Lower lobe of right lung (tissue), 2 donors: ENCODE data around the gene FAM228B. TPM values are rescaled to one million over a fixed set of nuclear protein-coding genes. Genes with fewer than 3 reads are reported as not detected.

Experiments used
- ATAC-seq, 2 donors: fragments of 200-7000 bp; cut with Tn5 transposase; one replicate each; pipeline ENCODE4 v1.9.1; 2020 to 2022; ENCODE audit warnings: mild to moderate bottlenecking in 2 of 2, moderate library complexity in 2 of 2
- DNase-seq: peaks from one replicate; pipeline ENCODE4 v3.0.0-alpha.2; 2020
- H3K27ac ChIP-seq: fragments of 200-600 bp; one replicate; pipeline ENCODE4 v1.8.0; 2022
- H3K27me3 ChIP-seq: fragments of 200-600 bp; one replicate; pipeline ENCODE4 v1.8.0; 2022; ENCODE audit warnings: low read depth
- H3K36me3 ChIP-seq: fragments of 200-600 bp; one replicate; pipeline ENCODE4 v1.8.0; 2022; ENCODE audit warnings: mild to moderate bottlenecking
- H3K4me1 ChIP-seq: fragments of 200-600 bp; one replicate; pipeline ENCODE4 v1.8.0; 2022
- H3K4me3 ChIP-seq: fragments of 200-600 bp; one replicate; pipeline ENCODE4 v1.8.0; 2022; ENCODE audit warnings: mild to moderate bottlenecking
- H3K9me3 ChIP-seq: fragments of 200-600 bp; one replicate; pipeline ENCODE4 v1.8.0; 2022
- intact Hi-C: fragments of 100-400 bp; cut with DNase I; formaldehyde crosslinking; loops from one replicate; pipeline ENCODE4 v1.11.0; 2022
- total RNA-seq: library from RNA; stranded (reverse); fragmentation: NEBNext Ultra II Directional; extraction: Animal tissue kit (Norgen Biotek cat#: 25700); gene quantifications from one replicate; pipeline ENCODE4 v1.2.1, GENCODE V29; 2021
- TF ChIP-seq, protein P1 (sequence below): fragments of 200-600 bp; IDR thresholded peaks from one replicate; pipeline ENCODE4 v1.8.0; 2022; ENCODE audit warnings: antibody characterized with exemption, mild to moderate bottlenecking
- donor health status: DM: no; HTN: yes; CAD: no; lungs with severe emphysema.

FAM228B gene
- total RNA-seq, 1 donor from 2014 or later, result 25.4 TPM

DNA sequence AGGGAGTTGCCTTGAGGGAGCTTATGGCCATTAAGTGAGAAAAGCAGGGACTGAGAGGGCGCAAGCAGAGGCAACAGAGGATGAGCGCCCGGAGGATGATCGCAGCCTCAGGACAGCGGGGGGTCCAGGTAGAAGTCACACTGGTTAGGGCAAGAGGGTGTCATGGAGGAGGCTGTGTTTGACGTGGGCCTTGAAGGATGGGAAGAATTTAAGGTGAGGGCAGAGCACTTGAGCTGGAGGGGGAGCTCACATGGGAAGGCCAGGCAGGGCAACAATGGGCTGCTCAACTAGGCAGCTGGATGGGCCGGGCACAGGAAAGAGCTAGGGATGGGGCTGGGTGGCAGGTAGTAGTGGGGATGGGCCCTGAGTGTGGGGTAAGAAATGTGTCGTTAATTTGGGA is 83.4 kb downstream of the FAM228B start:
- Histone ChIP-seq H3K4me3 (no peak overlapping the region), H3K36me3 (peaks cover 94% of the 10 kb centered on the region), H3K4me1 (no peaks in the 10 kb centered on the region), H3K27ac (no peak overlapping the region), H3K27me3 (no peaks in the 10 kb centered on the region), H3K9me3 (no peaks in the 10 kb centered on the region)
- intact Hi-C loops, result no loop called here
- ATAC-seq, result no peak
- no peak for DNase-seq
- TF ChIP-seq, protein P1, sequence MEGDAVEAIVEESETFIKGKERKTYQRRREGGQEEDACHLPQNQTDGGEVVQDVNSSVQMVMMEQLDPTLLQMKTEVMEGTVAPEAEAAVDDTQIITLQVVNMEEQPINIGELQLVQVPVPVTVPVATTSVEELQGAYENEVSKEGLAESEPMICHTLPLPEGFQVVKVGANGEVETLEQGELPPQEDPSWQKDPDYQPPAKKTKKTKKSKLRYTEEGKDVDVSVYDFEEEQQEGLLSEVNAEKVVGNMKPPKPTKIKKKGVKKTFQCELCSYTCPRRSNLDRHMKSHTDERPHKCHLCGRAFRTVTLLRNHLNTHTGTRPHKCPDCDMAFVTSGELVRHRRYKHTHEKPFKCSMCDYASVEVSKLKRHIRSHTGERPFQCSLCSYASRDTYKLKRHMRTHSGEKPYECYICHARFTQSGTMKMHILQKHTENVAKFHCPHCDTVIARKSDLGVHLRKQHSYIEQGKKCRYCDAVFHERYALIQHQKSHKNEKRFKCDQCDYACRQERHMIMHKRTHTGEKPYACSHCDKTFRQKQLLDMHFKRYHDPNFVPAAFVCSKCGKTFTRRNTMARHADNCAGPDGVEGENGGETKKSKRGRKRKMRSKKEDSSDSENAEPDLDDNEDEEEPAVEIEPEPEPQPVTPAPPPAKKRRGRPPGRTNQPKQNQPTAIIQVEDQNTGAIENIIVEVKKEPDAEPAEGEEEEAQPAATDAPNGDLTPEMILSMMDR, result no peak

DNA sequence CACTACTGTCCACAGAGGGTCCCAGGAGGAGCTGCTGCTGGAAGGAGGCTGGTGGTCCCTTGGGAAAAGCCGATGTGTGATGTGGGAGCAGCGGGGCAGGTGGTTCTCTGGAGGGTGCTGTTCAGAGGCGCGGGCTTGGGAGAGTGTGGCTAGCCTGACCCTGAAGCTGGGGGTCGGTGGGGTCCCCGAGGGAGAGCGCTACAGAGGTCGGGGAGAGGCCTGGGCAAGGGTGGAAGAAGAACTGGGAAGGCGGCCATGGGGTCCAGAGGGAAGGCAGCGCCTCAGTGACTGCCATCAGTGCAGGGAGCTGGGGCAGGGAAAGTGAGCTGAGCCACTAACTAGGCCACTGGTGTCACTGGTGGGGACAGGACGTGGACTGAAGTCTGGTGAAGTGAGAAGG is 84.1 kb downstream of the FAM228B start:
- Histone ChIP-seq H3K9me3 (no peaks in the 10 kb centered on the region), H3K27ac (no peak overlapping the region)

DNA sequence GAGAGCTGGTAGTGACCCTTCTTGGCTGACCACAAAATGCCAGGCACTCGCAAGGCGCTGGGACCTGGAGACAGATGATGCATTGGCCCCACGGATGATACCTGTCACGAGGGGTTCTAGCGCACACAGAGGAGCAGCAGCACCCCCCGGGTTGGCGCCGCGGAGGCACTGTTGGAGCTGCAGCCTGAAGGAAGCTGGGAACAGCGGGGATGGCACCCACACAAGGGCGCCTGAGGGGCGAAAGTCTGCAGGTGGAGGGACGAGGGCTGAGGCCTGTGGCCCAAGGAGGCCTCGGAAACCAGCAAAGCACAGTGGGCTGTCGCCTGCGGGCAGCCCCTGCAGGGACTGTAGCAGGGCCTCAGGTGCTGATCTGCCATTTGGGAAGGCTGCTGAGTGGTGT is 85.2 kb downstream of the FAM228B start:
- intact Hi-C loops, result no loop called here

More for the DNA sequence above, 84.1 kb downstream of the FAM228B start:
- no peak overlapping the region for H3K4me3 ChIP-seq
- intact Hi-C loops, result no loop called here
- TF ChIP-seq, protein P1, result no peak
- no peaks in the 10 kb centered on the region for H3K27me3 ChIP-seq
- H3K36me3 ChIP-seq, result peaks cover 100% of the 10 kb centered on the region
- ATAC-seq, result no peak
- no peak for DNase-seq
- H3K4me1 ChIP-seq, result no peaks in the 10 kb centered on the region

DNA sequence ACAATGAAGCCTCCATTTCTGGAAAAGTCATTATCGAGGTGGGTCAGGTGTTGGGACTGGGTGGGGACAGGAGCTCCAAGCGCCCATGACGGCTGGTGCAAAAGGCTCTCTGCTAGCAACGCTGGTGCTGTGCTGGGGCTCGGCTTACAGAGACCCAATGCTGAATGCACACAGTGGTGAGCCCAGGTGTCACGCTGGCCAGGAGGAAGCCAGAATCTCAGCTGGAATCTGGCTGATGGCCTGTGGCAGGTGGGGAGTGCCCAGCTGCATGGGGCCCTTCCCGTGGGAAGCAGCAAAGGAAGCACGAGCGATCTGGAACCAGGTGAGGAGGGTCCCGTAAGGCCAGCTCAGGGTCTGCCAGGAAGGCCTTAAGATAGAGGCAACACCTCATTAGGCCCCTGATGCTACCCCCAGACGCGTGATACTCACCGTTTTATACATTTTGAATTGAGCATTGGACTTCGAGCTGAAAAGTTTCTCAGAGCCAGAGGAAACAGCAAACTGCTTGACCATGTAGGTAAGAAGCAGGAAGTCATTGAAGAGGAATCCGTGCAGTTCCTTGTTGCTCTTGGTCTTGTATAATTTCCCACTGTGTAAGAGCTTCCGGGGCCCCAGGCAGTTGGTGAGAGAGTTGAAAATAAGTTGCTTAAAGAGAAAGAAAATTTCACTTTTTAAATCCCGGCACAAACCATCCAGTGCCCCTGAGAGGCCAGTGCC is 86.3 kb downstream of the FAM228B start:
- intact Hi-C loops, result no loop called here
- no peaks in the 10 kb centered on the region for H3K4me1 ChIP-seq
- DNase-seq (no peak), ATAC-seq (no peak)
- H3K9me3 ChIP-seq, result no peaks in the 10 kb centered on the region
- no peaks in the 10 kb centered on the region for H3K27me3 ChIP-seq
- TF ChIP-seq, protein P1, result no peak
- H3K4me3 ChIP-seq, result no peak overlapping the region
- peaks cover 98% of the 10 kb centered on the region for H3K36me3 ChIP-seq
- no peak overlapping the region for H3K27ac ChIP-seq

More for the DNA sequence above, 85.2 kb downstream of the FAM228B start:
- no peaks in the 10 kb centered on the region for H3K9me3 ChIP-seq
- ATAC-seq (no peak), DNase-seq (no peak)
- H3K27ac ChIP-seq, result no peak overlapping the region
- TF ChIP-seq, protein P1, result no peak
- peaks cover 99% of the 10 kb centered on the region for H3K36me3 ChIP-seq
- H3K4me1 ChIP-seq, result no peaks in the 10 kb centered on the region
- H3K4me3 ChIP-seq, result no peak overlapping the region
- no peaks in the 10 kb centered on the region for H3K27me3 ChIP-seq

DNA sequence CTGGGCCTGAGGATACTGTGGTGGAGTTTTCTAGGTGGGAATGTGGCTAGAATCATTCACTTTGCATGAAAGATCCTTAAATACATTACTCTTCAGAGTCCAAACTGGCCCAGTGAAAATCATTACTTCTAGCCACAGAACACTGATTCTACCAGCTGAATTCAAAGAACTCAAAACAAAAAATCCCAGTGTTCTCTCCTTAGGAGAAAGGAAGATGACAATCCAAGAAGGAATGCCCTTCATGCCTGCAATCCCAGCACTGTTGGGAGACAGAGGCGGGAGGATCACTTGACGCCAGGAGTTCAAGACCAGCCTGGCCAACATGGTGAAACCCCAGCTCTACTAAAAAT is 86.8 kb downstream of the FAM228B start:
- Histone ChIP-seq H3K4me3 (no peak overlapping the region), H3K36me3 (peaks cover 98% of the 10 kb centered on the region), H3K27me3 (no peaks in the 10 kb centered on the region), H3K4me1 (no peaks in the 10 kb centered on the region), H3K27ac (no peak overlapping the region), H3K9me3 (no peaks in the 10 kb centered on the region)
- no peak for DNase-seq
- no peak for ATAC-seq
- intact Hi-C loops, result no loop called here
- TF ChIP-seq, protein P1, result no peak
